HEK293T (cell line): Measurements from ENCODE around the gene VENTX.

Experiments used
- BHLHE40 ChIP-seq: fragments of 450-650 bp; IDR thresholded peaks from 2 replicates; pipeline ENCODE4 v1.6.1; 2016; ENCODE audit warnings: mild to moderate bottlenecking, moderate library complexity, borderline replicate concordance
- ELF4 ChIP-seq: fragments of 450-650 bp; IDR thresholded peaks from 2 replicates; pipeline ENCODE4 v1.6.1; 2017; ENCODE audit warnings: antibody characterized with exemption
- FOXA1 ChIP-seq: fragments of 450-650 bp; IDR thresholded peaks from 2 replicates; pipeline ENCODE4 v1.6.1; 2016; ENCODE audit warnings: mild to moderate bottlenecking
- FOXK2 ChIP-seq: fragments of 450-650 bp; IDR thresholded peaks from 2 replicates; pipeline ENCODE4 v1.6.1; 2016; ENCODE audit warnings: mild to moderate bottlenecking
- FOXM1 ChIP-seq: fragments of 450-650 bp; IDR thresholded peaks from 2 replicates; pipeline ENCODE4 v1.6.1; 2017; ENCODE audit warnings: mild to moderate bottlenecking, borderline replicate concordance
- HDGF ChIP-seq: fragments of 450-650 bp; IDR thresholded peaks from 2 replicates; pipeline ENCODE4 v1.6.1; 2017; ENCODE audit warnings: antibody characterized with exemption, borderline replicate concordance
- L3MBTL2 ChIP-seq: fragments of 450-650 bp; conservative IDR thresholded peaks from 2 replicates; pipeline ENCODE4 v1.6.1; 2016; ENCODE audit warnings: mild to moderate bottlenecking
- LEF1 ChIP-seq: fragments of 450-650 bp; IDR thresholded peaks from 2 replicates; pipeline ENCODE4 v1.6.1; 2017; ENCODE audit warnings: mild to moderate bottlenecking, borderline replicate concordance
- SP1 ChIP-seq: fragments of 450-650 bp; IDR thresholded peaks from 2 replicates; pipeline ENCODE4 v1.6.1; 2017
- SUZ12 ChIP-seq: fragments of 450-650 bp; IDR thresholded peaks from 2 replicates; pipeline ENCODE4 v1.6.1; 2016; ENCODE audit warnings: mild to moderate bottlenecking
- TARDBP ChIP-seq: fragments of 450-650 bp; IDR thresholded peaks from 2 replicates; pipeline ENCODE4 v1.6.1; 2016
- ZNF384 ChIP-seq: fragments of 450-650 bp; IDR thresholded peaks from 2 replicates; pipeline ENCODE4 v1.6.1; 2016

DNA sequence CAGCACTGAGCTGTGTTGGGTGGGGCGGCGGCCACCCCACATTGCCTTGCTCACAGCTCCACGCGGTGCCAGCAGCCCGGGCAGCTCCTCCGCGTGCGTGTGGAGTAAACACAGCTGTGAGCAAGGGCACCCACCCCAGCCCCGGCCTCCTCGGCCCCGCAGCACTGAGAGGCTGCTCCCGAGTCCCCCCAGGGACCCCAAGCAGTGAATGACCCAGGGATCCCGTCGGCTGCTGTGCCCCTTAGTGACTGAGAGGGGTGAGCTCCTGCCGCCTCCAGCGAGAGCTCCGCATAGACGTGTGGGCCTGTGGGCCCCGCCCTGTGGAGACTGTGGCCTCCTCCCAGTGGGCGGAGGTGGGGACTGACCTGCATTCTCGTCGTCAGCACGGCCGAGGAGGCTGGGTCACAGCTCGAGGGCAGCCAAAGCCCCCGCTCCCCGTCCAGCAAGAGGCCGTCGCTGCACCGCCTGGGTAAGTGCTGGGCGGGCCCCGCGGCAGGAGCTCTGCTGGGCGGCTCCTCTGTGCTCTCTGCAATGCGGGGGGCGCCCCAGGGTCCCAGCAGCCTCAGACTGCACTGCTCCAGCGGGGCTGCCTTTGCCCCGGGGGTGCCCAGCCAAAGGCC lies 37.6 kb upstream of the VENTX start:
- TF ChIP-seq L3MBTL2 (no peak), FOXM1 (no peak), ELF4 (no peak), FOXK2 (no peak), BHLHE40 (no peak), SP1 (no peak), ZNF384 (no peak), SUZ12 (no peak), FOXA1 (no peak), TARDBP (no peak), HDGF (no peak), LEF1 (no peak)
